GM18519 (cell line): ENCODE measurements around the gene CAPN11.
"Not testable (repeated sequence)": the region's sequence is repeated elsewhere in the genome, so short reads cannot be mapped to it uniquely, and the experiment has no call there.

Experiments
- ATAC-seq: cut with Tn5 transposase; IDR thresholded peaks from one replicate; pipeline ENCODE4 v1.9.1; 2021; ENCODE audit warnings: mild to moderate bottlenecking, moderate library complexity; ENCODE audit not compliant: unreplicated experiment, low FRiP score

The CAPN11 gene

GRCh38 chr6:44129841-44130322 is 28.7 kb upstream of the CAPN11 start:
- no peak for ATAC-seq

GRCh38 chr6:44131892-44132291 is 26.7 kb upstream of the CAPN11 start:
- no peak for ATAC-seq

- no peak for ATAC-seq
Measured at GRCh38 chr6:44132476-44132875, 26.1 kb upstream of the CAPN11 start.

GRCh38 chr6:44133003-44133931 is 25.4 kb upstream of the CAPN11 start:
- ATAC-seq: no peak

- no peak for ATAC-seq
Measured at GRCh38 chr6:44133981-44134711, 24.5 kb upstream of the CAPN11 start.

- no peak for ATAC-seq
Measured at GRCh38 chr6:44135173-44135758, 23.4 kb upstream of the CAPN11 start.

GRCh38 chr6:44135875-44136274 is 22.7 kb upstream of the CAPN11 start:
- ATAC-seq: no peak

GRCh38 chr6:44138717-44139350 is 19.8 kb upstream of the CAPN11 start:
- ATAC-seq: no peak

- ATAC-seq: no peak
Measured at GRCh38 chr6:44139351-44139743, 19.3 kb upstream of the CAPN11 start.

- ATAC-seq: no peak
Measured at GRCh38 chr6:44142835-44143234, 15.8 kb upstream of the CAPN11 start.

- ATAC-seq: no peak
Measured at GRCh38 chr6:44143731-44144130, 14.9 kb upstream of the CAPN11 start.

- not testable (repeated sequence) for ATAC-seq
Measured at GRCh38 chr6:44144536-44144935, 14.1 kb upstream of the CAPN11 start.

GRCh38 chr6:44145839-44146238 is 12.8 kb upstream of the CAPN11 start:
- no peak for ATAC-seq

- no peak for ATAC-seq
Measured at GRCh38 chr6:44146685-44147084, 11.9 kb upstream of the CAPN11 start.

GRCh38 chr6:44147256-44147655 is 11.4 kb upstream of the CAPN11 start:
- ATAC-seq: no peak

GRCh38 chr6:44148306-44148705 is 10.3 kb upstream of the CAPN11 start:
- no peak for ATAC-seq

GRCh38 chr6:44149369-44150012 is 9.1 kb upstream of the CAPN11 start:
- no peak for ATAC-seq

GRCh38 chr6:44150317-44150917 is 8.2 kb upstream of the CAPN11 start:
- ATAC-seq: no peak

- ATAC-seq: peak; percentile 59
Measured at GRCh38 chr6:44151348-44152108, 7.1 kb upstream of the CAPN11 start.
